IMR-90 (cell line): ENCODE results near the gene GRK5. TPM values are rescaled to one million over a fixed set of nuclear protein-coding genes. Genes with fewer than 3 reads are reported as not detected.
A peak's percentile ranks its signal among the peaks of the same experiment; 100 is the strongest.

Source experiments
- ATAC-seq: fragments of 200-7000 bp; cut with Tn5 transposase; 2 replicates; pipeline ENCODE4 v1.9.1; 2020; ENCODE audit warnings: low read depth, mild to moderate bottlenecking, moderate library complexity
- BruUV-seq: library from RNA; stranded (reverse); fragments of 400-500 nt; replicated peaks from 2 replicates; lab custom pipeline; 2021; lab: Mats Ljungman, UMichigan
- CTCF ChIA-PET: fragments of 300-600 bp; formaldehyde crosslinking; extraction: SDS; loops from one replicate; lab custom pipeline; 2021; ENCODE audit warnings: antibody characterized with exemption; lab: Yijun Ruan, JAX
- POLR2A ChIA-PET: fragments of 300-600 bp; sonication (Branson Sonifier 250); formaldehyde crosslinking; loops from one replicate; lab custom pipeline; 2022; ENCODE audit warnings: antibody characterized with exemption; ENCODE audit not compliant: unreplicated experiment; lab: Charles Lee
- DNase-seq: peaks from one replicate; pipeline ENCODE4 v3.0.0; 2013
- H2AFZ ChIP-seq: replicated peaks from 2 replicates; pipeline ENCODE3; 2013; ENCODE audit warnings: low read length, mild to moderate bottlenecking; ENCODE audit not compliant: poor library complexity
- H2AK5ac ChIP-seq: 2 replicates; pipeline ENCODE4 v1.6.1; 2013; ENCODE audit warnings: low read depth, low read length, inconsistent platforms
- H2AK9ac ChIP-seq: replicated peaks from 2 replicates; pipeline ENCODE3; 2013; ENCODE audit warnings: mild to moderate bottlenecking, low read depth, low read length, moderate library complexity; ENCODE audit not compliant: poor library complexity
- H2BK120ac ChIP-seq: 2 replicates; pipeline ENCODE4 v1.6.1; 2013; ENCODE audit warnings: low read depth, low read length, inconsistent platforms
- H2BK15ac ChIP-seq: 3 replicates; pipeline ENCODE4 v1.6.1; 2013; ENCODE audit warnings: low read depth, low read length, inconsistent platforms
- H2BK20ac ChIP-seq: 2 replicates; pipeline ENCODE4 v1.6.1; 2013; ENCODE audit warnings: low read depth, mild to moderate bottlenecking, inconsistent platforms, low read length, moderate library complexity
- H2BK5ac ChIP-seq: 2 replicates; pipeline ENCODE4 v1.6.1; 2013; ENCODE audit warnings: mild to moderate bottlenecking, low read depth, low read length, inconsistent platforms; ENCODE audit not compliant: poor library complexity, severe bottlenecking
- H3K14ac ChIP-seq: replicated peaks from 2 replicates; pipeline ENCODE4 v1.6.1; 2013; ENCODE audit warnings: low read depth, low read length, inconsistent platforms
- H3K18ac ChIP-seq: 2 replicates; pipeline ENCODE4 v1.6.1; 2013; ENCODE audit warnings: low read depth, low read length, control low read depth
- H3K23ac ChIP-seq: 2 replicates; pipeline ENCODE4 v1.6.1; 2013; ENCODE audit warnings: low read depth, low read length, inconsistent platforms
- H3K27ac ChIP-seq: 2 replicates; pipeline ENCODE4 v1.5.1; 2013; ENCODE audit warnings: mild to moderate bottlenecking, control low read depth, low read length; ENCODE audit not compliant: insufficient read depth
- H3K27me3 ChIP-seq: 2 replicates; pipeline ENCODE4 v1.6.1; 2013; ENCODE audit warnings: low read length; ENCODE audit not compliant: control insufficient read depth, insufficient read depth
- H3K36me3 ChIP-seq: 2 replicates; pipeline ENCODE4 v1.6.1; 2013; ENCODE audit warnings: low read length, mixed read lengths; ENCODE audit not compliant: control insufficient read depth, insufficient read depth
- H3K4ac ChIP-seq: 2 replicates; pipeline ENCODE4 v1.6.1; 2013; ENCODE audit warnings: low read depth, low read length, inconsistent platforms
- H3K4me1 ChIP-seq: 2 replicates; pipeline ENCODE4 v1.6.1; 2013; ENCODE audit warnings: low read length, mixed read lengths; ENCODE audit not compliant: control insufficient read depth, insufficient read depth
- H3K4me2 ChIP-seq: 2 replicates; pipeline ENCODE4 v1.6.1; 2013; ENCODE audit warnings: low read depth, mild to moderate bottlenecking, control low read depth, low read length, moderate library complexity
- H3K4me3 ChIP-seq: 2 replicates; pipeline ENCODE4 v1.5.1; 2013; ENCODE audit warnings: low read depth, mild to moderate bottlenecking, control low read depth, low read length, moderate library complexity; ENCODE audit not compliant: insufficient read depth
- H3K56ac ChIP-seq: 2 replicates; pipeline ENCODE4 v1.6.1; 2013; ENCODE audit warnings: low read length, inconsistent platforms; ENCODE audit not compliant: insufficient read depth; ENCODE audit errors: extremely low read depth
- H3K79me1 ChIP-seq, 2 experiments: 2 replicates each; pipeline ENCODE4 v1.6.1; 2013; ENCODE audit warnings: low read length in 2 of 2, inconsistent platforms in 1 of 2, low read depth in 1 of 2
- H3K9ac ChIP-seq: 2 replicates; pipeline ENCODE4 v1.6.1; 2013; ENCODE audit warnings: low read depth, low read length, control low read depth
- H3K9me1 ChIP-seq: 2 replicates; pipeline ENCODE4 v1.6.1; 2013; ENCODE audit warnings: low read length, inconsistent platforms; ENCODE audit not compliant: insufficient read depth
- H3K9me3 ChIP-seq: 2 replicates; pipeline ENCODE4 v1.6.1; 2013; ENCODE audit warnings: low read length; ENCODE audit not compliant: control insufficient read depth, insufficient read depth
- H4K20me1 ChIP-seq: 2 replicates; pipeline ENCODE4 v1.6.1; 2013; ENCODE audit warnings: low read length, inconsistent platforms; ENCODE audit not compliant: insufficient read depth
- H4K5ac ChIP-seq: 2 replicates; pipeline ENCODE4 v1.6.1; 2013; ENCODE audit warnings: mild to moderate bottlenecking, low read depth, low read length, control low read depth
- H4K8ac ChIP-seq, 2 experiments: 2 replicates each; pipeline ENCODE4 v1.6.1; 2013; ENCODE audit warnings: low read depth in 2 of 2, low read length in 2 of 2, control low read depth in 1 of 2, inconsistent platforms in 1 of 2
- H4K91ac ChIP-seq: 2 replicates; pipeline ENCODE4 v1.6.1; 2013; ENCODE audit warnings: low read depth, low read length, inconsistent platforms; ENCODE audit not compliant: insufficient read depth
- BHLHE40 ChIP-seq: fragments of 150-350 bp; IDR thresholded peaks from 2 replicates; pipeline ENCODE4 v1.6.1; 2016; ENCODE audit warnings: mild to moderate bottlenecking, low read depth, low read length
- CEBPB ChIP-seq: IDR thresholded peaks from 2 replicates; pipeline ENCODE4 v1.6.1; 2012; ENCODE audit warnings: low read depth, low read length, improper control_type of control experiment
- CHD1 ChIP-seq: IDR thresholded peaks from 2 replicates; pipeline ENCODE4 v1.6.1; 2012; ENCODE audit warnings: low read depth, low read length, improper control_type of control experiment
- CTCF ChIP-seq: conservative IDR thresholded peaks from 2 replicates; pipeline ENCODE4 v1.5.1; 2012; ENCODE audit warnings: mild to moderate bottlenecking, low read depth, low read length, improper control_type of control experiment
- MAFK ChIP-seq: IDR thresholded peaks from 2 replicates; pipeline ENCODE4 v1.6.1; 2012; ENCODE audit warnings: low read depth, low read length, improper control_type of control experiment
- MAZ ChIP-seq: IDR thresholded peaks from 2 replicates; pipeline ENCODE4 v1.6.1; 2012; ENCODE audit warnings: low read depth, mild to moderate bottlenecking, low read length, improper control_type of control experiment, moderate library complexity, borderline replicate concordance
- NFE2L2 ChIP-seq: fragments of 150-350 bp; IDR thresholded peaks from 2 replicates; pipeline ENCODE4 v1.6.1; 2016; ENCODE audit warnings: low read depth, mild to moderate bottlenecking, low read length
- POLR2A ChIP-seq: IDR thresholded peaks from 2 replicates; pipeline ENCODE4 v1.6.1; 2012; ENCODE audit warnings: mild to moderate bottlenecking, low read depth, low read length
- RAD21 ChIP-seq: IDR thresholded peaks from 2 replicates; pipeline ENCODE4 v1.6.1; 2012; ENCODE audit warnings: low read length, improper control_type of control experiment
- RCOR1 ChIP-seq: IDR thresholded peaks from 2 replicates; pipeline ENCODE4 v1.6.1; 2012; ENCODE audit warnings: mild to moderate bottlenecking, low read length, improper control_type of control experiment; ENCODE audit not compliant: insufficient replicate concordance
- RFX5 ChIP-seq: IDR thresholded peaks from 2 replicates; pipeline ENCODE4 v1.8.0; 2012; ENCODE audit warnings: low read depth, mild to moderate bottlenecking, low read length, moderate library complexity
- SMC3 ChIP-seq: fragments of 150-350 bp; IDR thresholded peaks from 2 replicates; pipeline ENCODE4 v1.6.1; 2016; ENCODE audit warnings: low read depth, mild to moderate bottlenecking, antibody characterized with exemption, low read length, moderate library complexity
- USF2 ChIP-seq: fragments of 150-350 bp; IDR thresholded peaks from 2 replicates; pipeline ENCODE4 v1.6.1; 2017; ENCODE audit warnings: mild to moderate bottlenecking, antibody characterized with exemption, low read length, low read depth
- WGBS, 2 experiments: methylation state at CpG; one replicate each; pipeline versions ENCODE4 v1.1.5 to v1.1.7; 2013; ENCODE audit warnings: missing lambda C conversion rate in 2 of 2; ENCODE audit not compliant: insufficient read length in 1 of 2; ENCODE audit errors: extremely low coverage in 2 of 2; 5-methylcytosine and 5-hydroxymethylcytosine counted together
- dilution Hi-C: fragments of 300-500 bp; cut with HindIII; formaldehyde crosslinking; loops from one replicate; pipeline ENCODE4 v1.14.3; 2018; ENCODE audit warnings: low sequenced_read_pairs; ENCODE audit not compliant: unreplicated experiment
- in situ Hi-C: fragments of 300-500 bp; cut with MboI; formaldehyde crosslinking; loops from 3 replicates; pipeline ENCODE4 v1.14.3; 2019; ENCODE audit warnings: low sequenced_read_pairs, inconsistent platforms, mixed read lengths
- intact Hi-C: fragments of 100-400 bp; cut with micrococcal nuclease; formaldehyde crosslinking; loops from 2 replicates; pipeline ENCODE4 v1.10.0; 2022
- polyA plus RNA-seq, 3 experiments: library from polyadenylated mRNA; depleted of rRNA; stranded (reverse); fragments of >200 nt; gene quantifications; 2 replicates each; pipeline ENCODE4 v1.2.3, GENCODE V29; 2012; ENCODE audit warnings: low replicate concordance in 1 of 3
- total RNA-seq: library from RNA; depleted of rRNA; stranded (reverse); fragments of >200 nt; gene quantifications from 2 replicates; pipeline ENCODE4 v1.2.3, GENCODE V29; 2012

The GRK5 gene
- total and polyA plus RNA-seq, 2 of the 4 experiments (the other 2 are of a cell fraction): 12.9 to 16.3 TPM

- TF ChIP-seq CEBPB: no peak
Measured at GRCh38 chr10:119394657-119395279, 187.4 kb downstream of the GRK5 start (continued).

- dilution Hi-C loops (no loop called here), intact Hi-C loops (no loop called here), in situ Hi-C loops (no loop called here)
- Histone ChIP-seq H3K79me1 (peaks cover 27 to 67% of the 10 kb centered on the region in 2 experiments), H4K91ac (peak overlapping the region; percentile 49; the same call in 1 of the 2 replicates), H3K14ac (no peak overlapping the region; the same call in 1 of the 2 replicates), H2AK5ac (peak overlapping the region; percentile 80), H3K4me3 (no peak overlapping the region), H2BK120ac (peak overlapping the region; percentile 39; the same call in 1 of the 2 replicates), H3K27me3 (no peaks in the 10 kb centered on the region), H3K18ac (peak overlapping the region; percentile 54; the same call in 1 of the 2 replicates), H3K27ac (peak overlapping the region; percentile 64), H3K23ac (peak overlapping the region; percentile 4; the same call in 1 of the 2 replicates), H3K36me3 (peaks cover 54% of the 10 kb centered on the region), H2BK15ac (peak overlapping the region; percentile 5; the same call in 1 of the 3 replicates), H3K4me1 (peaks cover 21% of the 10 kb centered on the region), H4K20me1 (peaks cover 5% of the 10 kb centered on the region; the same call in 1 of the 2 replicates), H2BK20ac (peak overlapping the region; percentile 38; the same call in 1 of the 2 replicates), H3K9me3 (no peaks in the 10 kb centered on the region), H3K9me1 (peaks cover 25% of the 10 kb centered on the region), H2AK9ac (no peak overlapping the region), H2AFZ (no peak overlapping the region), H3K4ac (peak overlapping the region; percentile 69), H3K4me2 (no peak overlapping the region), H3K56ac (no peak overlapping the region), H4K8ac (peak overlapping the region in 1 of 2 experiments; percentile 44; a peak in 1 of 4 replicates), H3K9ac (no peak overlapping the region), H2BK5ac (no peak overlapping the region), H4K5ac (peak overlapping the region; percentile 64)
- CTCF ChIA-PET: no interaction called here
- no TSS peak for BruUV-seq
- WGBS, 2 experiments: 69% methylated on average over 12 of the region's 24 CpGs; no CpG with 5 or more reads in 1 of the 2 experiments
- DNase-seq (peak; percentile 33), ATAC-seq (no peak)
- TF ChIP-seq CHD1 (no peak), MAFK (no peak), CTCF (no peak), MAZ (no peak), USF2 (no peak), SMC3 (no peak), CEBPB (no peak), BHLHE40 (no peak), RAD21 (no peak), RCOR1 (no peak), POLR2A (no peak), NFE2L2 (no peak), RFX5 (no peak)
- POLR2A ChIA-PET: no interaction called here
Measured at GRCh38 chr10:119395280-119396007, 188.1 kb downstream of the GRK5 start.
